Measurements from ENCODE around the gene OVOL2. TPM values are rescaled to one million over a fixed set of nuclear protein-coding genes. Genes with fewer than 3 reads are reported as not detected.
"Not testable (repeated sequence)": the region's sequence is repeated elsewhere in the genome, so short reads cannot be mapped to it uniquely, and the experiment has no call there.

Gene OVOL2
- total and polyA plus RNA-seq, 4 donors, result 0.13 to 0.17 TPM; not detected in 2

DNA sequence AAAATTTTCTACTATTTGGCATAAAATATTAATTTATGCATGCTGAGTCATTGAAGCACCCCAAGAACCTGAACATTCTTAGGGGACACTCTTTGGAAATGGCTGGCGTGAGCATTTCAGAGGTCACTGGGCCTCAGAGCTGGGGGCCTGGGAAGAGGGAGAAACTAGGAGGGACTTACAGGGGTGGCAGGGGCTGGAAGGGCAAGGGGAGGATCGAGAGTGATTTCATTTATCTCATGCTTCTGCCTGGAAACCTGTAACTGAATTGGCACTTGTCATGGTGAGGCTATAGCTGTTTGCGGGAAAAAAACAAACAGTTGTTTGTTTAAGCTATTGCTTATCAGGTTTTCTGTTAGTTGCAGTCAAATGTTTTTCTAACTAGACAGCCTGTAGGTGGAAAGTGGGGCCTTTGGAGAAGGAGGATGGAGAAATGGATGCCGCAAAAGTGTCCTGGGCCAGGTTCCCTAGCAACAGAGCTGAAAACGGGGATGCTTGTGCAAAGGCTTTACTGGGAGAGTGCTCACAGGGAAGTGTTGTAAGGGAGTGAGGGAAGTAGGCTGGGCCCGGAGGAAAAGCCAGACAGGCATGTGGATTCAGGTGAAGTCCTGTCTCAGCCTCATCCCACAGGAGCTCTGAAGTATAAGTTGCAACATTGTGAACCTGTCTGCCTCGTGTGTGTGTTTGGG, 43.6 kb upstream of the OVOL2 start:
- H3K4me1 ChIP-seq (ENCODE audit: control insufficient read depth in 4 of 4, insufficient read depth in 4 of 4, low read length in 3 of 4), result no peaks in the 10 kb centered on the region
- H3K4me3 ChIP-seq (ENCODE audit: low read depth in 1 of 3, low read length in 3 of 3), result no peak overlapping the region
- H3K9ac ChIP-seq (ENCODE audit: low read depth in 1 of 2, low read length in 2 of 2), result no peak overlapping the region
- DNase-seq (ENCODE audit: low spot score), result no peak
- no peaks in the 10 kb centered on the region for H3K36me3 ChIP-seq (ENCODE audit: control insufficient read depth in 4 of 4, insufficient read depth in 3 of 4, low read depth in 1 of 4, low read length in 3 of 4)
- WGBS, result 32% methylated on average over 7 of the region's 7 CpGs
- TF ChIP-seq NR2F2 (IDR thresholded peaks at IDR 0.05), result no peak
- no peak for TF ChIP-seq HNF4A (conservative IDR thresholded peaks at IDR 0.05)
- no peak for TF ChIP-seq EGR1 (IDR thresholded peaks at IDR 0.05; ENCODE audit: low read depth in 2 of 2)
- no peak for TF ChIP-seq RAD21 (IDR thresholded peaks at IDR 0.05)
- no peak for TF ChIP-seq SP1 (IDR thresholded peaks at IDR 0.05)
- TF ChIP-seq, protein P1, sequence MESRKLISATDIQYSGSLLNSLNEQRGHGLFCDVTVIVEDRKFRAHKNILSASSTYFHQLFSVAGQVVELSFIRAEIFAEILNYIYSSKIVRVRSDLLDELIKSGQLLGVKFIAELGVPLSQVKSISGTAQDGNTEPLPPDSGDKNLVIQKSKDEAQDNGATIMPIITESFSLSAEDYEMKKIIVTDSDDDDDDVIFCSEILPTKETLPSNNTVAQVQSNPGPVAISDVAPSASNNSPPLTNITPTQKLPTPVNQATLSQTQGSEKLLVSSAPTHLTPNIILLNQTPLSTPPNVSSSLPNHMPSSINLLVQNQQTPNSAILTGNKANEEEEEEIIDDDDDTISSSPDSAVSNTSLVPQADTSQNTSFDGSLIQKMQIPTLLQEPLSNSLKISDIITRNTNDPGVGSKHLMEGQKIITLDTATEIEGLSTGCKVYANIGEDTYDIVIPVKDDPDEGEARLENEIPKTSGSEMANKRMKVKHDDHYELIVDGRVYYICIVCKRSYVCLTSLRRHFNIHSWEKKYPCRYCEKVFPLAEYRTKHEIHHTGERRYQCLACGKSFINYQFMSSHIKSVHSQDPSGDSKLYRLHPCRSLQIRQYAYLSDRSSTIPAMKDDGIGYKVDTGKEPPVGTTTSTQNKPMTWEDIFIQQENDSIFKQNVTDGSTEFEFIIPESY (IDR thresholded peaks at IDR 0.05), result no peak
- TF ChIP-seq, protein P2, sequence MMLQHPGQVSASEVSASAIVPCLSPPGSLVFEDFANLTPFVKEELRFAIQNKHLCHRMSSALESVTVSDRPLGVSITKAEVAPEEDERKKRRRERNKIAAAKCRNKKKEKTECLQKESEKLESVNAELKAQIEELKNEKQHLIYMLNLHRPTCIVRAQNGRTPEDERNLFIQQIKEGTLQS (IDR thresholded peaks at IDR 0.05), result no peak
- TF ChIP-seq GABPA (IDR thresholded peaks at IDR 0.05 in 1 of 2, conservative IDR thresholded peaks at IDR 0.05 in 1 of 2), result no peak
- TF ChIP-seq, protein P3, sequence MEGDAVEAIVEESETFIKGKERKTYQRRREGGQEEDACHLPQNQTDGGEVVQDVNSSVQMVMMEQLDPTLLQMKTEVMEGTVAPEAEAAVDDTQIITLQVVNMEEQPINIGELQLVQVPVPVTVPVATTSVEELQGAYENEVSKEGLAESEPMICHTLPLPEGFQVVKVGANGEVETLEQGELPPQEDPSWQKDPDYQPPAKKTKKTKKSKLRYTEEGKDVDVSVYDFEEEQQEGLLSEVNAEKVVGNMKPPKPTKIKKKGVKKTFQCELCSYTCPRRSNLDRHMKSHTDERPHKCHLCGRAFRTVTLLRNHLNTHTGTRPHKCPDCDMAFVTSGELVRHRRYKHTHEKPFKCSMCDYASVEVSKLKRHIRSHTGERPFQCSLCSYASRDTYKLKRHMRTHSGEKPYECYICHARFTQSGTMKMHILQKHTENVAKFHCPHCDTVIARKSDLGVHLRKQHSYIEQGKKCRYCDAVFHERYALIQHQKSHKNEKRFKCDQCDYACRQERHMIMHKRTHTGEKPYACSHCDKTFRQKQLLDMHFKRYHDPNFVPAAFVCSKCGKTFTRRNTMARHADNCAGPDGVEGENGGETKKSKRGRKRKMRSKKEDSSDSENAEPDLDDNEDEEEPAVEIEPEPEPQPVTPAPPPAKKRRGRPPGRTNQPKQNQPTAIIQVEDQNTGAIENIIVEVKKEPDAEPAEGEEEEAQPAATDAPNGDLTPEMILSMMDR (IDR thresholded peaks at IDR 0.05; ENCODE audit: low read depth, low read length, missing input control), result no peak
- TF ChIP-seq REST (IDR thresholded peaks at IDR 0.05), result no peak
- TF ChIP-seq TAF1 (conservative IDR thresholded peaks at IDR 0.05), result no peak
- TF ChIP-seq RXRA (IDR thresholded peaks at IDR 0.05), result no peak
- no peaks in the 10 kb centered on the region for H3K9me3 ChIP-seq (ENCODE audit: control insufficient read depth in 4 of 4, low read length in 3 of 4)
- H3K27ac ChIP-seq (ENCODE audit: low read depth in 1 of 2, low read length in 2 of 2), result no peak overlapping the region
- peaks cover 0 to 2% (median 0%) of the 10 kb centered on the region in 4 donors for H3K27me3 ChIP-seq (ENCODE audit: control insufficient read depth in 4 of 4, insufficient read depth in 4 of 4, low read length in 3 of 4)

- H3K9ac ChIP-seq (ENCODE audit: low read depth in 1 of 2, low read length in 2 of 2); H3K27me3 ChIP-seq (ENCODE audit: control insufficient read depth in 4 of 4, insufficient read depth in 4 of 4, low read length in 3 of 4); H3K27ac ChIP-seq (ENCODE audit: low read depth in 1 of 2, low read length in 2 of 2); H3K9me3 ChIP-seq (ENCODE audit: control insufficient read depth in 4 of 4, low read length in 3 of 4); DNase-seq (ENCODE audit: low spot score); H3K36me3 ChIP-seq (ENCODE audit: control insufficient read depth in 4 of 4, insufficient read depth in 3 of 4, low read depth in 1 of 4, low read length in 3 of 4); H3K4me1 ChIP-seq (ENCODE audit: control insufficient read depth in 4 of 4, insufficient read depth in 4 of 4, low read length in 3 of 4); H3K4me3 ChIP-seq (ENCODE audit: low read depth in 1 of 3, low read length in 3 of 3): not testable (repeated sequence)
- WGBS, result 93% methylated on average over 11 of the region's 11 CpGs
These were observed 42.9 kb upstream of the OVOL2 start for GRCh38 chr20:18100569-18100968.
